ENCODE data around the gene LRRK1. TPM values are rescaled to one million over a fixed set of nuclear protein-coding genes. Genes with fewer than 3 reads are reported as not detected.

Gene LRRK1
- total RNA-seq, 4 donors from 2014 or later = 5.7 to 12.0 (median 10.0) TPM

GRCh38 chr15:101024706-101025500, 105.7 kb downstream of the LRRK1 start:
- 87 to 89% methylated on average over 10 to 12 of the region's 20 CpGs for WGBS, 2 donors
- Histone ChIP-seq H3K9me3 (no peaks in the 10 kb centered on the region), H3K27ac (peak overlapping the region; percentile 18 to 74 (median 52)), H3K27me3 (no peaks in the 10 kb centered on the region), H3K4me3 (no peak overlapping the region), H3K36me3 (peaks cover 0 to 75% (median 0%) of the 10 kb centered on the region in 3 donors), H3K4me1 (peaks cover 0 to 20% (median 0%) of the 10 kb centered on the region in 3 donors)
- no peak for DNase-seq
- TF ChIP-seq POLR2A (IDR thresholded peaks at IDR 0.05) = no peak
- TF ChIP-seq, protein P1, sequence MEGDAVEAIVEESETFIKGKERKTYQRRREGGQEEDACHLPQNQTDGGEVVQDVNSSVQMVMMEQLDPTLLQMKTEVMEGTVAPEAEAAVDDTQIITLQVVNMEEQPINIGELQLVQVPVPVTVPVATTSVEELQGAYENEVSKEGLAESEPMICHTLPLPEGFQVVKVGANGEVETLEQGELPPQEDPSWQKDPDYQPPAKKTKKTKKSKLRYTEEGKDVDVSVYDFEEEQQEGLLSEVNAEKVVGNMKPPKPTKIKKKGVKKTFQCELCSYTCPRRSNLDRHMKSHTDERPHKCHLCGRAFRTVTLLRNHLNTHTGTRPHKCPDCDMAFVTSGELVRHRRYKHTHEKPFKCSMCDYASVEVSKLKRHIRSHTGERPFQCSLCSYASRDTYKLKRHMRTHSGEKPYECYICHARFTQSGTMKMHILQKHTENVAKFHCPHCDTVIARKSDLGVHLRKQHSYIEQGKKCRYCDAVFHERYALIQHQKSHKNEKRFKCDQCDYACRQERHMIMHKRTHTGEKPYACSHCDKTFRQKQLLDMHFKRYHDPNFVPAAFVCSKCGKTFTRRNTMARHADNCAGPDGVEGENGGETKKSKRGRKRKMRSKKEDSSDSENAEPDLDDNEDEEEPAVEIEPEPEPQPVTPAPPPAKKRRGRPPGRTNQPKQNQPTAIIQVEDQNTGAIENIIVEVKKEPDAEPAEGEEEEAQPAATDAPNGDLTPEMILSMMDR (IDR thresholded peaks at IDR 0.05) = no peak
- intact Hi-C loops (cut with DNase I) = no loop called here

GRCh38 chr15:101025501-101025885, 106.3 kb downstream of the LRRK1 start:
- Histone ChIP-seq H3K4me1 (peaks cover 0 to 20% (median 0%) of the 10 kb centered on the region in 3 donors), H3K27me3 (no peaks in the 10 kb centered on the region), H3K27ac (no peak overlapping the region), H3K9me3 (no peaks in the 10 kb centered on the region), H3K4me3 (no peak overlapping the region), H3K36me3 (peaks cover 0 to 81% (median 0%) of the 10 kb centered on the region in 3 donors)
- intact Hi-C loops (cut with DNase I) = no loop called here
- WGBS, 2 donors = 90 to 96% methylated on average over 5 to 6 of the region's 6 CpGs
- no peak for TF ChIP-seq POLR2A (IDR thresholded peaks at IDR 0.05)
- TF ChIP-seq, protein P1 (IDR thresholded peaks at IDR 0.05) = no peak
- no peak for DNase-seq

DNA sequence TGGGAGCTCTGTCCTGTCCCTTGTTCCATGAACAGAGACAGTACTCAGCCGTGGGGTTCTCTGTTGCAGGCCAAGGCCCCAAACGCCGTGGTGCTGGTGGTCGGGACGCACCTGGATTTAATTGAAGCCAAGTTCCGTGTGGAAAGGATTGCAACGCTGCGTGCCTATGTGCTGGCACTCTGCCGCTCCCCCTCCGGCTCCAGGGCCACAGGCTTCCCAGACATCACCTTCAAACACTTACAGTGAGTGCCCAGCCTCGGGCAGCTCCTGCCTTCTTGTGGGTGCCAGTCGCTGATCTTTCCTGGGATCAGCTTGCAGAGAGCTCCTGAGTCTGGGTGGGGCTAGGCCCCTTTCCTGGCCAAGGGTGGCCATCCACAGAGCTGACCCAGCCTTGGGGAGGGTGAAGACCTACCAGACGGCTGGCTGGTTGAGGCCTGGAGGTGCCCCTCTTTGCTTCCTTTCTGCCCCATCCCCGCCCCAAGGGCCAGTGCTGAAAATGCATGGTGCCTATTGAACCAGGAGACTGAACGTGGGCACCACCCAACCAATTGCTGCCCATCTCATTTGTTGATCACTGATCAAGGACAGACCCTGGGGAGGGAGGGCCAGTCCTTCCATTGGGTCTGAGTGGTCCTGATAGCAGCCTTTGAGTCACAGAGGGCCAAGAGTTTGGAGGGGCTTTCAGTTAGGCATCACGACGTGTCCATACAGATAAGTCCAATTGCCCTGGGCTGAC, 106.9 kb downstream of the LRRK1 start:
- intact Hi-C loops (cut with DNase I) = no loop called here
- Histone ChIP-seq H3K27me3 (no peaks in the 10 kb centered on the region), H3K9me3 (no peaks in the 10 kb centered on the region), H3K4me1 (peaks cover 0 to 22% (median 0%) of the 10 kb centered on the region in 3 donors), H3K4me3 (no peak overlapping the region), H3K27ac (no peak overlapping the region), H3K36me3 (peaks cover 0 to 82% (median 0%) of the 10 kb centered on the region in 3 donors)
- no peak for TF ChIP-seq POLR2A (IDR thresholded peaks at IDR 0.05)
- TF ChIP-seq, protein P1 (IDR thresholded peaks at IDR 0.05) = no peak
- WGBS, 2 donors = 87 to 100% methylated on average over 1 to 13 of the region's 17 CpGs
- DNase-seq = no peak

DNA sequence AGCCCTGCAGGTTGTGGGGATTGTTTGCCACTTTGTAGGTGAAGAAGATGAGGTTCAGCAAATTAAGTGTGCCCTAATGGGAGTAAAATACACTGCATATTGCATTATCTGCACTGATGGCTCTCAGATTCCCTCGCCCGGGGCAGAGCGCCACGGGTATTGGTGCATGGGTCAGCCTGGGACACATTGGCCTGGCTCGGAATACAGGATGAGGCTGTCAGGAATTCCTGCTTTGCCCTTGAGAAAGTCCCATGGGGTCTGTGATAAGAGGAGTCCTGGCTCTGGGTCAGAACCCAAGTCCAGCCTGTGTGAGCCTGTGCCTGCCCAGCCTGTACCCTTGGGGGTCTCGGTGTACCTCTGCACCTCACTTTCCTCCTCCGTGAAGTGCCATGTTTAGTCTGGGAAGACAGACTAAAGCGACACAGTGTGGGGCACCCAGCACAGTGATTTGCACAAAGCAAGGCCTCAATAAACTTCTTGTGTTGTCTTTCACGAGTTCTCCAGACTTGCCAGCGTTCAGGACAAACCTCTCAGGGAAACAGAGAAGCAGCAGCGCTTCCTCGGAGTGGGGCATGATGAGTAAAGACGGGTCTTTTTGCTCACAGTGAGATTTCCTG, 107.6 kb downstream of the LRRK1 start:
- Histone ChIP-seq H3K36me3 (peaks cover 0 to 82% (median 0%) of the 10 kb centered on the region in 3 donors), H3K4me1 (peaks cover 0 to 29% (median 0%) of the 10 kb centered on the region in 3 donors), H3K27ac (no peak overlapping the region), H3K9me3 (no peaks in the 10 kb centered on the region), H3K27me3 (no peaks in the 10 kb centered on the region), H3K4me3 (no peak overlapping the region)
- no peak for DNase-seq
- no peak for TF ChIP-seq POLR2A (IDR thresholded peaks at IDR 0.05)
- TF ChIP-seq, protein P1 (IDR thresholded peaks at IDR 0.05) = no peak
- intact Hi-C loops (cut with DNase I) = no loop called here
- 91 to 94% methylated on average over 9 to 12 of the region's 13 CpGs for WGBS, 2 donors

Data from esophagus squamous epithelium (tissue), 5 donors.